ENCODE measurements around the gene MAPKAP1. TPM values are rescaled to one million over a fixed set of nuclear protein-coding genes. Genes with fewer than 3 reads are reported as not detected.

MAPKAP1 gene
- total RNA-seq, 1 donor from 2014 or later = 49.6 TPM

GRCh38 chr9:125493881-125494652 is 212.9 kb downstream of the MAPKAP1 start:
- Histone ChIP-seq H3K27me3 (no peaks in the 10 kb centered on the region), H3K4me1 (no peaks in the 10 kb centered on the region), H3K36me3 (no peaks in the 10 kb centered on the region), H3K27ac (no peak overlapping the region), H3K9me3 (no peaks in the 10 kb centered on the region), H3K4me3 (no peak overlapping the region)
- DNase-seq (ENCODE audit: low spot score in 2 of 2) = no peak
- intact Hi-C loops (cut with DNase I) = no loop called here
- TF ChIP-seq CTCF (IDR thresholded peaks at IDR 0.05) = no peak

GRCh38 chr9:125493384-125493783 is 213.6 kb downstream of the MAPKAP1 start:
- no peaks in the 10 kb centered on the region for H3K36me3 ChIP-seq
- no peaks in the 10 kb centered on the region for H3K27me3 ChIP-seq
- H3K9me3 ChIP-seq = no peaks in the 10 kb centered on the region
- no peaks in the 10 kb centered on the region for H3K4me1 ChIP-seq
- intact Hi-C loops (cut with DNase I) = no loop called here
- H3K4me3 ChIP-seq = no peak overlapping the region
- no peak for DNase-seq (ENCODE audit: low spot score in 2 of 2)
- no peak for TF ChIP-seq CTCF (IDR thresholded peaks at IDR 0.05)
- H3K27ac ChIP-seq = no peak overlapping the region

GRCh38 chr9:125492719-125493118 is 214.3 kb downstream of the MAPKAP1 start:
- no peak for DNase-seq (ENCODE audit: low spot score in 2 of 2)
- intact Hi-C loops (cut with DNase I) = no loop called here

GRCh38 chr9:125487842-125488241 is 219.2 kb downstream of the MAPKAP1 start:
- Histone ChIP-seq H3K4me1 (no peaks in the 10 kb centered on the region), H3K9me3 (no peaks in the 10 kb centered on the region)
- intact Hi-C loops (cut with DNase I) = no loop called here

More at GRCh38 chr9:125492719-125493118, 214.3 kb downstream of the MAPKAP1 start:
- H3K27me3 ChIP-seq = no peaks in the 10 kb centered on the region
- H3K9me3 ChIP-seq = no peaks in the 10 kb centered on the region
- H3K27ac ChIP-seq = no peak overlapping the region
- TF ChIP-seq CTCF (IDR thresholded peaks at IDR 0.05) = no peak
- H3K4me1 ChIP-seq = no peaks in the 10 kb centered on the region
- no peaks in the 10 kb centered on the region for H3K36me3 ChIP-seq
- no peak overlapping the region for H3K4me3 ChIP-seq

GRCh38 chr9:125486576-125486975 is 220.4 kb downstream of the MAPKAP1 start:
- Histone ChIP-seq H3K9me3 (no peaks in the 10 kb centered on the region), H3K4me1 (no peaks in the 10 kb centered on the region), H3K27ac (no peak overlapping the region), H3K36me3 (peaks cover 0 to 4% of the 10 kb centered on the region in 2 donors), H3K27me3 (no peaks in the 10 kb centered on the region), H3K4me3 (no peak overlapping the region)
- intact Hi-C loops (cut with DNase I) = no loop called here
- no peak for DNase-seq (ENCODE audit: low spot score in 2 of 2)
- TF ChIP-seq CTCF (IDR thresholded peaks at IDR 0.05) = no peak

More at GRCh38 chr9:125487842-125488241, 219.2 kb downstream of the MAPKAP1 start:
- H3K36me3 ChIP-seq = peaks cover 0 to 4% of the 10 kb centered on the region in 2 donors
- no peaks in the 10 kb centered on the region for H3K27me3 ChIP-seq
- TF ChIP-seq CTCF (IDR thresholded peaks at IDR 0.05) = no peak
- no peak overlapping the region for H3K4me3 ChIP-seq
- no peak overlapping the region for H3K27ac ChIP-seq
- no peak for DNase-seq (ENCODE audit: low spot score in 2 of 2)

Measured in ascending aorta (tissue), 2 donors.